Parathyroid adenoma (tissue), 2 donors: ENCODE results near the gene OR1L8.
"Not testable (repeated sequence)": the region's sequence is repeated elsewhere in the genome, so short reads cannot be mapped to it uniquely, and the experiment has no call there.

Experiments
- H2AFZ ChIP-seq: fragments of 300-600 bp; sonication (generic); one replicate; pipeline ENCODE4 v1.7.0; 2017; ENCODE audit warnings: antibody characterized with exemption, mild to moderate bottlenecking
- H3K27ac ChIP-seq: fragments of 300-600 bp; sonication (generic); one replicate; pipeline ENCODE4 v1.7.0; 2017
- H3K27me3 ChIP-seq: fragments of 300-600 bp; sonication (generic); one replicate; pipeline ENCODE4 v1.7.0; 2017; ENCODE audit warnings: low read length; ENCODE audit not compliant: control insufficient read depth, insufficient read depth
- H3K36me3 ChIP-seq: fragments of 300-600 bp; sonication (generic); one replicate; pipeline ENCODE4 v1.7.0; 2017; ENCODE audit warnings: low read length; ENCODE audit not compliant: control insufficient read depth, insufficient read depth
- H3K4me1 ChIP-seq: fragments of 300-600 bp; sonication (generic); one replicate; pipeline ENCODE4 v1.7.0; 2017; ENCODE audit warnings: control low read depth
- H3K4me2 ChIP-seq: fragments of 300-600 bp; sonication (generic); one replicate; pipeline ENCODE4 v1.7.0; 2017; ENCODE audit warnings: low read length
- H3K4me3 ChIP-seq: fragments of 300-600 bp; sonication (generic); one replicate; pipeline ENCODE4 v1.7.0; 2017; ENCODE audit warnings: low read depth, low read length
- H3K79me2 ChIP-seq: fragments of 300-600 bp; sonication (generic); one replicate; pipeline ENCODE4 v1.7.0; 2017; ENCODE audit warnings: control low read depth
- H3K9ac ChIP-seq: fragments of 300-600 bp; sonication (generic); one replicate; pipeline ENCODE4 v1.7.0; 2017; ENCODE audit warnings: mild to moderate bottlenecking
- H3K9me3 ChIP-seq: fragments of 300-600 bp; sonication (generic); one replicate; pipeline ENCODE4 v1.7.0; 2017; ENCODE audit warnings: low read length; ENCODE audit not compliant: control insufficient read depth
- TF ChIP-seq, protein P1 (sequence below): fragments of 300-600 bp; sonication (generic); IDR thresholded peaks from one replicate; pipeline ENCODE4 v1.7.0; 2017; ENCODE audit warnings: antibody characterized with exemption, mild to moderate bottlenecking
- donor health status: primary hyperparathyroidism.

Gene OR1L8, protein sequence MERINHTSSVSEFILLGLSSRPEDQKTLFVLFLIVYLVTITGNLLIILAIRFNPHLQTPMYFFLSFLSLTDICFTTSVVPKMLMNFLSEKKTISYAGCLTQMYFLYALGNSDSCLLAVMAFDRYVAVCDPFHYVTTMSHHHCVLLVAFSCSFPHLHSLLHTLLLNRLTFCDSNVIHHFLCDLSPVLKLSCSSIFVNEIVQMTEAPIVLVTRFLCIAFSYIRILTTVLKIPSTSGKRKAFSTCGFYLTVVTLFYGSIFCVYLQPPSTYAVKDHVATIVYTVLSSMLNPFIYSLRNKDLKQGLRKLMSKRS

DNA sequence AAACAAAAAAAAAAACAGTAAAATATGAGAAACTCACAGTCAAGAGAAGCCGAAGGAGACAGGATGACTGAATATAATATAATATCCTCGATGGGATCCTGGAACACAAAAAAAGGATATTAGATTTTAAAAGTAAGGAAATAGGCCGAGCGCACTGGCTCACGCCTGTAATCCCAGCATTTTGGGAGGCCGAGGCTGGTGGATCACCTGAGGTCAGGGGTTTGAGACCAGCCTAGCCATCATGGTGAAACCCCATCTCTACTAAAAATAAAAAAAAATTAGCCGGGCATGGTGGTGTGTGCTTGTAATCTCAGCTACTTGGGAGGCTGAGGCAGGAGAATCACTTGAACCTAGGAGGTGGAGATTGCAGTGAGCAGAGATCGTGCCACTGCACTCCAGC lies at the start of gene OR1L8:
OR1L8 (minus strand) TSS at position 101 of the 400 bp plus-strand sequence. CDS start 14,907 bp downstream, outside the sequence.
- H2AFZ ChIP-seq, H3K4me3 ChIP-seq, H3K9ac ChIP-seq, H3K9me3 ChIP-seq, H3K4me1 ChIP-seq, H3K27ac ChIP-seq, H3K79me2 ChIP-seq, H3K27me3 ChIP-seq, H3K36me3 ChIP-seq, H3K4me2 ChIP-seq: not testable (repeated sequence)

DNA sequence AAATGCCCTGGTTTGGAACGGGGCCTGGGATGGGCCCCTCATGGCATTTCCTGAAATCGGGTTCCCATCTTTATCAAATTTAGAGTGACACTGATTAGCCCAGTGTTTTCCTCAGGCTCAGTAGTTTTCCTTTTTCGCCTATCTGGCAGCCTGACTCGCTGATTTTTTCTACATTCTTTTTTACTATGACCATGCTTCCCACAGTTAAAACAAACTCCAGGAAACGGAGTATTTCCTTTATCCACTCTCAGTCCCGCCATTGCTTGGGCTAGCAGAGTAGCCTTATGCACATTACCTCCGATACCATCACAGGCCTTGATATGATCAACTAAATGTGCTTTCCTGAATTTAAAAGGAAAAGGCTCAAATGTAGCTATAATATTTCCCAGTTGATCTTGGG lies 36.8 kb upstream of the OR1L8 start:
- TF ChIP-seq, protein P1, sequence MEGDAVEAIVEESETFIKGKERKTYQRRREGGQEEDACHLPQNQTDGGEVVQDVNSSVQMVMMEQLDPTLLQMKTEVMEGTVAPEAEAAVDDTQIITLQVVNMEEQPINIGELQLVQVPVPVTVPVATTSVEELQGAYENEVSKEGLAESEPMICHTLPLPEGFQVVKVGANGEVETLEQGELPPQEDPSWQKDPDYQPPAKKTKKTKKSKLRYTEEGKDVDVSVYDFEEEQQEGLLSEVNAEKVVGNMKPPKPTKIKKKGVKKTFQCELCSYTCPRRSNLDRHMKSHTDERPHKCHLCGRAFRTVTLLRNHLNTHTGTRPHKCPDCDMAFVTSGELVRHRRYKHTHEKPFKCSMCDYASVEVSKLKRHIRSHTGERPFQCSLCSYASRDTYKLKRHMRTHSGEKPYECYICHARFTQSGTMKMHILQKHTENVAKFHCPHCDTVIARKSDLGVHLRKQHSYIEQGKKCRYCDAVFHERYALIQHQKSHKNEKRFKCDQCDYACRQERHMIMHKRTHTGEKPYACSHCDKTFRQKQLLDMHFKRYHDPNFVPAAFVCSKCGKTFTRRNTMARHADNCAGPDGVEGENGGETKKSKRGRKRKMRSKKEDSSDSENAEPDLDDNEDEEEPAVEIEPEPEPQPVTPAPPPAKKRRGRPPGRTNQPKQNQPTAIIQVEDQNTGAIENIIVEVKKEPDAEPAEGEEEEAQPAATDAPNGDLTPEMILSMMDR: no peak
- Histone ChIP-seq H3K27ac (no peak overlapping the region), H3K4me2 (no peak overlapping the region), H3K9me3 (no peaks in the 10 kb centered on the region), H3K4me3 (no peak overlapping the region), H3K9ac (no peak overlapping the region), H3K27me3 (no peaks in the 10 kb centered on the region), H2AFZ (no peak overlapping the region), H3K79me2 (no peaks in the 10 kb centered on the region), H3K36me3 (no peaks in the 10 kb centered on the region), H3K4me1 (no peaks in the 10 kb centered on the region)

DNA sequence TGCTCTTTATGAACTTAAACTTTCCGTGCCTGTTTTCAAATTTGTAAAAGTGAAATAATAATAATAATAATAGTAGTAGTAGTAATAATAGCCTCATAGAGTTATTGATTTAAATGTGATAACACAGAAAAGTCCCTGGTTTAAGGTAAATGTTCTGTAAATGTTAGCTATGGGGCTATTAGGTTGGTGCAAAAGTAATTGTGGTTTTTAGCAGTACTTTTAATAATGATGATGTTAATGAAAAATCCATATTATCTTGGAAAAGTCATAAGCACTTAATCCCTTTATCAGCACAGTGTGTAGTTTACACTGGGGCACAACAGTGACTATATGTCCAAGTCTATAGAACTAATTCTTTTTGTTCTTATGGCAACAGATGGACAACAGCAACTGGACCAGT lies 31.2 kb upstream of the OR1L8 start, which contains the start of gene OR1Q1:
OR1Q1 (plus strand) TSS at position 377 of the 400 bp plus-strand sequence; CDS start at position 377, 0 bp downstream.
- no peak within 1 kb of the TSS for H3K27ac ChIP-seq
- no peak within 1 kb of the TSS for H3K4me3 ChIP-seq
- no peaks in the 10 kb centered on the region for H3K9me3 ChIP-seq
- no peaks in the 10 kb centered on the region for H3K36me3 ChIP-seq
- no peaks in the 10 kb centered on the region for H3K79me2 ChIP-seq
- no peak within 1 kb of the TSS for H3K4me2 ChIP-seq
- TF ChIP-seq, protein P1: no peak
- H3K4me1 ChIP-seq: no peaks in the 10 kb centered on the region
- no peaks in the 10 kb centered on the region for H3K27me3 ChIP-seq
- no peak within 1 kb of the TSS for H3K9ac ChIP-seq
- H2AFZ ChIP-seq: no peak within 1 kb of the TSS

DNA sequence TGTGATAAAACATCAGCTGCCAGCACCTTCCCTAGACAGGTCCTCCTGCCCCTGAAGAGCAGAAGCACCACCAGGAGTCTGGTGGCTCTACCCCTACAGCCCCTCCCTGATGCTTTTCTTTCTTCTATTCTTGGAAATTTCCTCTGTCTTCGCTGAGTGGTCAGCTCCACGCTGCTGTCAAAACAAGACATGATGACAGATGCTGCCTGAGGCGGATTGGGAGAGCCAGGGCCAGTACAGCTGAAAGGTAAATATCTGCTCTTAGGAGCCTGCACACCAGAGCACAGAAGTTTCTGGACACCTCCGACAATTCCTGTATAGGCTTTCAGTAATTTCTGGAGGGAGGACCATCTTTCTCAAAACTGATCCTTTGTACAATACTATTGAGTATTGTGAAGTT lies 26.6 kb upstream of the OR1L8 start:
- no peak overlapping the region for H2AFZ ChIP-seq
- no peaks in the 10 kb centered on the region for H3K79me2 ChIP-seq
- H3K36me3 ChIP-seq: no peaks in the 10 kb centered on the region
- TF ChIP-seq, protein P1: no peak
- no peaks in the 10 kb centered on the region for H3K27me3 ChIP-seq
- H3K27ac ChIP-seq: no peak overlapping the region
- no peak overlapping the region for H3K4me3 ChIP-seq
- no peaks in the 10 kb centered on the region for H3K9me3 ChIP-seq
- H3K4me2 ChIP-seq: no peak overlapping the region
- H3K4me1 ChIP-seq: no peaks in the 10 kb centered on the region
- no peak overlapping the region for H3K9ac ChIP-seq

DNA sequence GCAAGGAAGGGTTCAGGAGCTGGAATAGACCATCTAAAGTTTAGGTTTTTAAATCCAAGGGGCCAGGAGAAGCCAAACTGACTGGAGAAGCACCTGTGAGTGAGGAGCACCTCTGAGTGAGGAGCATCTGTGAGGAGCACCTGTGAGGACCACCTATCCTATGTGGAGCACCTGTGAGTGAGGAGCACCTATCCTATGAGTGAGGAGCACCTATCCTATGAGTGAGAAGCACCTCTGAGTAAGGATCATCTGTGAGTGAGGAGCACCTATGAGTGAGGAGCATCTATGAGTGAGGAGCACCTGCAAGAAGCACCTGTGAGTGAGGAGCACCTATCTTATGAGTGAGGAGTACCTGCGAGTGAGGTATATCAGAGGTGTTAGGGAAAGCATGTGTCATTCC lies 23.4 kb upstream of the OR1L8 start:
- H3K36me3 ChIP-seq: no peaks in the 10 kb centered on the region
- H3K9ac ChIP-seq: no peak overlapping the region
- TF ChIP-seq, protein P1: no peak
- H3K27me3 ChIP-seq: no peaks in the 10 kb centered on the region
- no peak overlapping the region for H3K4me2 ChIP-seq
- H3K79me2 ChIP-seq: no peaks in the 10 kb centered on the region
- no peaks in the 10 kb centered on the region for H3K9me3 ChIP-seq
- H2AFZ ChIP-seq: no peak overlapping the region
- no peak overlapping the region for H3K27ac ChIP-seq
- H3K4me3 ChIP-seq: no peak overlapping the region
- H3K4me1 ChIP-seq: no peaks in the 10 kb centered on the region
